Fibroblast of the conjunctiva (primary cell): ENCODE data around the gene ALKBH6.
"Not testable (repeated sequence)": the region's sequence is repeated elsewhere in the genome, so short reads cannot be mapped to it uniquely, and the experiment has no call there.

Experiments
- DNase-seq: peaks from one replicate; pipeline ENCODE4 v3.0.0-alpha.2; 2010; ENCODE audit warnings: low read depth

The ALKBH6 gene

DNA sequence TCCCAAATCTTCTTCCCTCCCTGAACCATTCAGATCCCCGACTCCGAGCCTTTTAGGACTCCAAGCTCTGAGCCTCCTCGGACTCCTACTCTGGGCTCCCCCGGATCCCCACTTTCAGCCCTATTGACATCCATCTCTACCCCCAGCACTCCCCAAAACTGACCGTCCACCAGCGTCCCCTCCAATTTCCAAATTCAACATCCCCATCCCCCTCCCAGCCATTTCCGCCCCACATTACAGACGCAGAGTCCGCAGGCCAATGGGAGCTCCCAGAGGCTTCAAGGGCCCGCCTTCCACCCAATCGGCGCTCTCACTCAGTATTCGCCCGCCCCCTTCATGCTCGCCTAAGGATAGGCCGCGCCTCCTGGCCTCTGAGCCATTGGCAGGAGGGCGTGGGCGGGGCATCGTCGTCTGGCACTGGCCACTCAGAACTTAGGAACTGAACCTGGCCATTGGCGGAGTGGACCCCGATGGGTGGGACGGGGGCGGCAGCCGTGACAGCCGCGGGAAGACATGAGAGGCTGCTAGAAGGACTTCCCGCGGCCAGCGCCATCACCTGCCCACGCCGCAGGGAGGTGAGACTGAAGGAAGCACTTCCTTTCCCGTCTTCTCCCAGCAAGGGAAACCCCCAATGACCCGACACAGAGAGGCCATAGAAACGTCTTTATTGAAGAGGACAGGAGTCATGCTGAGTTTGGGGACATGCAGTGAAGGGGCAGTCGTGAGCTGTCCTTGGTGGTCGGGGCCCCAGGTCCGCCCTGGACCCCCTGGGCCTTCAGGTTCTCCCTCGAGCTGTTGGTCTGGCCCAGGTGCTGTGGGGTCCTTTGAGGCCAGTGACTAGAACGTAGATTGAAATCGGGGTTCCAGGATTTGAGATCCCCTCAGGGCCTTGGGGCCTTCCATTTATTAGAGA lies at the start of gene ALKBH6:
Gene ALKBH6 (minus strand): TSS at position 202 of the 913 bp plus-strand sequence. CDS start 816 bp downstream, outside the sequence.
- peak; percentile 97 for DNase-seq

DNA sequence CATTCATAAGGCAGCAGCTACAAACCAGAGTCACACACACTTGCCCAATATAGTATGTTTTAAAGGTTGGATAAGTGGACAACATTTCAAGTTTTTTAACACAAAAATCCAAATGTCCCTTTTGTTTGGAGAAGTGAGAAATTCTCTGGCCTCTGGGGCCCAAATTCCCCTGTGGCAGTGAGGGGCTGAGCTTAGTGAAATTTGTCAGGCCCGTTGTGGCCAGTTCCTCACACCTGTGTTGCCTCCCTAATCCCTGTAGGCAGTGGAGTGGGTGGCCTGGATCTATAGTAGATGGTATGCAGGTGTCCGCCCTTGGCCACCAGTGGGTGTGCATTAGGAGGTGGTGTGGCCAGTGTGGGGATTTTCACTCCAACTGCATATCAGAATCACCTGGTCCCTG lies 47.4 kb upstream of the ALKBH6 start:
- DNase-seq: no peak

DNA sequence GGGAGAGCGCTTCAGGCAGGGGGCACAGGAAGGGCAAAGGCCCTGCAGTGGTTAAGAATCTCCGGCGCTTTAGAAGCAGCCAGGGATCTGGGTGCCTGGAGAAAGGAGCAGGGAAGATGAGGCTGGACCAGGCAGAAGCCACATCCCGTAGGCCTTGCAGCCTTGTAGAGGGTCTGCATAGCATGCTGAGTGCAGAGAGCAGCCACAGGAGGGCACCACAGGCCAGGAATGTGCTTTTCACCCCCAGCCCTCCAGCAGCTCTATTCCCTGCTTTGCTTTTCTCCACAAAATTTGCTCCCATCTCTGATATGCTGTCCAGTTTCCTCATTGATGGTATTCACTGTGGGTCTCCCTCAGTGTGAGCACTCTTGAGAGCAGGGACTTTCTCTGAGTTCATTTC lies 46.4 kb upstream of the ALKBH6 start:
- DNase-seq: peak; percentile 44

DNA sequence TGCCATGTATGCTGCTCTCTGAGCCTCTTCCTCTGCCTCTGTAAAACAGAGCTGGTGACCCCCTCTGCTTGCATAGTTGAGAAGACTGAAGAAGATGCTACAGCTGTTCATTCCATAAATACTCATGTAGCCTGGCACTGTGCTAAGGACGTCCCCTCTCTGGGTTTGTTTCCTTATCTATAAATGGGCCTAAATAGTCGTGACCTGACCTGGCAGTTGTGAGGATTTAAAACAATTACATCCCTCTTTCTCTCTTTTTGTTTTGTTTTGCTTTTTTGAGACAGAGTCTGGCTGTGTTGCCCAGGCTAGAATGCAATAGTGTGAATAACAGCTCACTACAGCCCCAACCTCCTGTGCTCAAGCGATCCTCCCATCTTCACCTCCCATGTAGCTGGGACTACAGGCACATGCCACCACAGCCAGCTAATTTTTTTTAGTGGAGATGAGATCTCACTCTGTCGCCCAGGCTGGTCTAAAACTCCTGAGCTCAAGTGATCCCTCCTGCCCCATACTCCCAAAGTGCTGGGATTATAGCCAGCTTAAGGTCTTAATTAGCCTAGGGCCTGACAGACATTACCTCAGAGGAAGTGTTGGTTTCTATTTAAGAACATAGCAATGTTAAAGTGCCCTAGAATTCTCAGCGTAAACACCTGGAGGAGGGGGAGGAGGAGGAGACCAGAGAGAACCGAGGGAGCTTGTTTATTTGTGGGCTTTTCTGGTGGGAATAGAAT lies 45.3 kb upstream of the ALKBH6 start:
- DNase-seq: no peak

DNA sequence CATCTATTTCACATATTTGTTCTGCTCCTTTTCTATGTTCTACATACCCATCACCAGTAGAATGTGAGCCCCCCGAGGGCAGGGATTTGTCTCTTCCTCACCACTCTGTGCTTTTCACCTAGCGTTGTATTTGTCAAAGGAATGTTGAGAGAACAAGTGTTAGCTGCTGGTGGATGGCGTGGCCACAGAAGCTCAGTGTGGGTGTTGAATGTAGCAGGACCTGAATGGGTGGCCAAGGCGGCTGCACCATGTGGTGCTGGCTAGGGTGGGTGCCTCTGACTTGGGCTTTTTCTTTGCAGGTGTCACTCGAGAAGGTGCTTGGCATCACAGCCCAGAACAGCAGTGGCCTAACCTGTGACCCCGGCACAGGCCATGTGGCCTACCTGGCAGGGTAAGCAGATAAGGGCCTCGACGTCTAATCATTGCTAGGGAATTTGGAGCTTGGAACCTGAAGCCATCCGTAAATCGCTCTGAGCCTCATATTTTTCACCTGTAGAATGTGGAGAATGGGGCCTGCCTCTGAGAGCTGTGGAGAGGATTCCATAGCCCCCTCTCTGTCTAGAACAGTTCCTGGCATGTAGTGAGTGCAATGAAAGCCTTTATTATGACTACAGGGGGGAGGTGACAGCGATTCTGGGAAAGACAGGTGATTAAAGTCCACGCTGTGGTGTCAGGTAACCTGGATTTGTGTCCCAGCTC lies 44.6 kb upstream of the ALKBH6 start:
- DNase-seq: no peak

DNA sequence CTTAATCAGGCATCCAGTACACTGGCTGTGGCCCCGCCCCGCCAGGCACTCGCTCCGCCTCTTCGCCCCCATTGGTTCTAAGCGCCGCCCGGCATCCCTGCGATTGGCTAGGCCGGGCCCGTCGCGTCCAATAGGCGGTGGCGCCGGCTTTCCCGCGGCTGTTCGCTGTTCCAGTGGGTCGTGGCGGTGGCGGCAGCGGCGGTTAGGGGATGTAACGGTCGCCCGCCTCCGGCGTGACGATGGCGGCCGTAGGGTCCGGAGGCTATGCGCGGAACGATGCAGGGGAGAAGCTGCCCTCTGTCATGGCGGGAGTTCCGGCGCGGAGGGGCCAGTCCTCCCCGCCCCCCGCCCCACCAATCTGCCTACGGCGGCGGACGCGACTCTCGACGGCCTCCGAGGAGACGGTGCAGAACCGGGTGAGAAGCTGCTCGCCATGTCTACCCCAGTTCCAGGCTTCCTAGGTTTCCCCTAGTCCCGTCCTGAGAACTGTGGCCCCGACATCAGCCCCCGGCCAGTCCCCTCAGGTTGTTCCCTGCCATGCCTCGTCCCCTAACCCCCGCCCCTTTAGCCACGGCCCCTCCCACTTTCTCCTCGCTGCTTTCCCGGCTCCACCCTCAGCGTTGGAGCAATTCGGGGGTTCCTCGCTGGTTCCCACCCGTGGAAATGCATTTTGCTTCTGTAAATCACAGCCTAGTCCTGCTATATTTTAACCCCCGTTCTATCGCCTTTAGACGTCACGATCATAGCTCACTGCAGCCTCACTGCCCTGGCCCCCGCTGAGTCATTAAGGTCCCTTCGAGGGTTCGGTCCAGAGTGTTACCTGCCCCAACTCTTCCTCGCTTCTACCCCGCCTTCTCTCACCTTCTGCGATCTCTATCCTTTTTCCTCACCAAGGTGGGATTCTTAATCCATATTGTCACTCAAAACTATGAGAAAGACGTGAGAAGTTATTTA lies 41.0 kb upstream of the ALKBH6 start, which contains the start of gene WDR62:
Gene WDR62 (plus strand): TSS at position 165 of the 954 bp plus-strand sequence. CDS start 75 bp downstream, at position 240.
- no peak for DNase-seq

DNA sequence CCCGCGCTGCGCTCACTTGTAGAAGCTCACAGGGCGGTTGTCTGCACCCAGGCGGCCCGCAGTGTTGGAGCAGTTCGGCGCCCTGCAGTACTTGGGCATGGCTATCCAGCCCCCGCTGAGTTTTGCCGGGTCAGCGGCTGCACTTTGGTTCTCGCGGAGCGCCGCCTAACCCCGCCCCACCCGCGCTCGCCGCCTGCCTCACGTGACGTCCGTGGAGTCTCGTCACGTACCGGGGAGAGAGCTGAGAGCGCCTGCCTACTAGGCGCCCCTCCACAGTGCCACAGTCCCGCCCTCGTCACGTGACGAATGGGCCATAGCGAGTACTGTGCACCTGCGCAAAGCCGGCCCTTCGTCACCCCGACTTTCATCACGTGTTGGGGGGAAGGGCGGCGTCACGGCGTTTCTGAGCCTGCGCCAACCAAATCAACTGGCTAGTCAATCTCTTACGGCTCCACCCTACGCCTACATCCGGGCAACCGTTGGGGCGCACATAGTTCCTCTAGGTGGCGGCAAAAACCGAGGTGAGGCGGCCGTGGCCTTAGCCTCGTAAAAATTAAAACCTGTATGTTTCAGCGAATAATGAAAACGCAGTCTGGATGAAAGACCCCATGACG lies 40.2 kb upstream of the ALKBH6 start, which contains the start of gene THAP8:
Gene THAP8 (minus strand): TSS at position 167 of the 614 bp plus-strand sequence. CDS start 68 bp downstream, at position 99.
- DNase-seq: peak; percentile 99

DNA sequence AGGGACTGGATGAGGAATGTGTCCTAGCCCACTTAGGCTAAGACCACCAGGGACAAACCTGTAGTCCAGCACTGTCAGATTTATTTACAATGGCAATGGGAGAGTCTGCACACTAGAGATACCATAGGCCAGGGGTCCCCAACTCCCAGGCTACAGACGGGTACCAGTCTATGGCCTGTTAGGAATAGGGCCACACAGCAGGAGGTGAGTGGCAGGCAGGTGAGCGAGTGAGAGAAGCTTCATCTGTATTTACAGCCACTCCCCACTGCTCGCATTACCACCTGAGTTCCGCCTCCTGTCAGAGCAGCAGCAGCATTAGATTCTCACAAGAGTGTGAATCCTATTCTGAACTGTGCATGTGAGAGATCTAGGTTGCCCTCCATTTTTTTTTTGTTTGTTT lies 37.6 kb upstream of the ALKBH6 start:
- DNase-seq: no peak

DNA sequence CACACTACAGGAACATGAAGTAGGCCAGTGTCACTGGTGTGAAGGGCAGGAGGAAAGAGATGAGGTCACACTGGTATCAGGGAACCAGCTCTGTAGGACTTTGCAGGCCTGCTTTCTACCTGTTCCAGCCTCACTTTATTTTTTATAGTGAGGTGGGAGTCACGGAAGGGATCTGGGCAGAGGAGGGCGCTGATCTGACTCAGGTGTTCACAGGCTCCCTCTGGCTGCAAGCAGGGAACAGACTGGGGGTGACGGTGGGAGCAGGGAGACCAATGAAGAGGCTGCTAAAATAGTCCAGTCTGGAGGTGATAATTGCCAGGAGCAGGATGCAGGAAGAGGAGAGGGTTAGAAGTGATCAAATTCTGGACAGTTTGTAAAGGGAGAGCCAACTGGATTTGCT lies 37.2 kb upstream of the ALKBH6 start:
- DNase-seq: no peak

DNA sequence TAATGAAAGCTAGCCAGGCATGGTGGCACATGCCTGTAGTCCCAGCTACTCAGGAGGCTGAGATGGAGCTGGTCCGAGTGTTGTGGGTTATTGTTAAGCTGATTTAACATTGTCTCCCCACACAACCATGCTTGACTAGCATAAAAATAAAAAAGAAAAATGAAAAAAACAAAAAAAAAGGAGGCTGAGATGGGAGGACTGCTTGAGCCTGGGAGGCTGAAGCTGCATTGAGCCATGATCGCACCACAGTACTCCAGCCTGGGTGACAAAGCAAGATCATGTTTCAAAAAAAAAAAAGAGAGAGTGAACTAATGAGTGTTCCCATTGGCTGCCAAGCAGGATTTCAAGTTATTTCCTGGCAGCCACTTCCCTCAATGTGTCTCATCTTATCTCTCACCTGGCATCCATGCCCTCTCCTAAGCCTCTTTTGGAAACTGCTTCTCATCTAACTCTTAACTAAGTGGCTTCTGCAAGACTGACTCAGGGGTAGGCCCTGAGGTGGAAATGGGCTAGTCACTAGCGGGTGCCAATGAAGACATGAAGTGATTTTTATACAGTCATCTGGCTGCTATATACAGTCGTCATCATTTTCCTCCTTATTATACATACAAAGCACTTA lies 35.2 kb upstream of the ALKBH6 start:
- no peak for DNase-seq

DNA sequence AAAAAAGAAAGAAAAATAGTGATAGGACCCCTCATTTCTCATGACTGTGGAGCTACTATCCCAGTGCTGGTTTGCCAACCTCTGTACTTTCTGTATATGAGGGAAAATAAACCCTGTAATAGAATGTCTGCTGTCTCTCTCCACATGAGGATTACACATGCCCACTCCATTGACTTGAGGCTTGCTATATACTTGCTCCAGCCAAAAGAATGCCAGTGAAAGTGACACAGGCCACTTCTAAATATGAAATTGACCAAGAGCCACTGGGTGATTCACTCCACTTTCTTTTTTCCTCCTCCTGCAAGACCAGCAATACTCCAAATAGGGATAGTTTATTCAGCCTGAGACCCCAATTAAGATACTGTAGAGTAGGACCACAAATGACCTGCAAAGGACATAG lies 33.8 kb upstream of the ALKBH6 start:
- no peak for DNase-seq

DNA sequence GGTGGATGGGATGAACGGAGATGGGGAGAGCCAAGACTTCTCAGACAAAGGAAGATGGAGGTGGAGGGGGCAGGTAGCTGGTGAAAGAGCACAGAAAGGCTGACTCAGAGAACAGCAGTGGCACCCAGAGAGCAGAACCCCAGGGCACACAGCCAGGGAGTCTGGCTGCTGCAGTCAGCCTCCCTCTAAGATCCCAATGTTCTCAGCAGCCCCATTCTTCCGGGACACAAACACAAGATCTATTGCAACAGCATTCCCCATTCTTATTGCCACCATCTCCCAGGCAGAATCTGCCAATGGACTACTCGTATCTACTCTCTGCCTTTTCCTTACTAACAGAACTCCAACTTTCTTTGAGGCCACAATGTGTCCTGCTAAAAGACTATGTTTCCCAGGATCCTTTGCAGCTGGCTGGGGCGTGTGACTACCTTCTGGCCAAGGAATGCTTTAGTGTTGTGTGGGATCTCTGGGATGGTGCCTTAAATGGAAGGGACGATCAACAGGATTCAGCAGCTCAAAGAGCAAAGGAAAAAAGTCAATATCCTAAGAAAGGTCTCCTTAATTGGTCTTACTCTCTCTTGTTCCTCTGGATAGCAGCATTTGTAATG lies 32.5 kb upstream of the ALKBH6 start:
- DNase-seq: peak; percentile 18

DNA sequence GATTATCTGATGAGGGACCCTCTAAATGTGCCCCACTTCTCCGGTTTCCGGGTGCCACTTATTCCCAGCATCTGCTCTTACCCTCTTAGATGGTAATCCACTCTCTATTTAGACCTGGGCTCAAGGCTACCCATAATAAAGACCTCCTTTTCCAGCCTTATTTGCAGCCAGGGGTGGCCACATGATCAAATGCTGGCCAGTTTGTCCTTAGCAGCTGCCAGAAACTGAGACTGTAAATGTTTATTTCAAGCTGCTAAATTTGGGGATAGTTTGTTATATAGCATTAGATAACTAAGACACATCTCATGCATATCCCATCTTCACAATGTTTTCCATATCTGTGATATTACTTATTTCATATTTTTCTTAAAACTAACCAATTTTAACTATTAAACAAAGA lies 29.9 kb upstream of the ALKBH6 start:
- DNase-seq: no peak

DNA sequence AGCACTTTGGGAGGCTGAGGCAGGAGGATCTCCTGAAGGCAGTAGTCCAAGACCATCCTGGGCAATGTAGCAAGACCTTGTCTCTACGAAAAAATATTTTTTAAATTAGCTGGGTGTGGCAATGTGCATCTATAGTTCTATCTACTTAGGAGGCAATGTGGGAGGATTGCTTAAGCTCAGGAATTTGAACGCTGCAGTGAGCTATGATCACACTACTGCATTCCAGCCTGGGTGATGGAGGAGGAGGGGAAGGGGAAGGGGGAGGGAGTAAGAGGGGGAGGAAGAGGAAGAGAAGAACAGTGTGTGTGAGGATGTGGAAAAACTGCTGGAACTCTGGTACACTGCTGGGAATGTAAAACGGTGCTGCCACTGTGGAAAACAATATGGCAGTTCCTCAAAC lies 27.8 kb upstream of the ALKBH6 start:
- DNase-seq: peak; percentile 69

DNA sequence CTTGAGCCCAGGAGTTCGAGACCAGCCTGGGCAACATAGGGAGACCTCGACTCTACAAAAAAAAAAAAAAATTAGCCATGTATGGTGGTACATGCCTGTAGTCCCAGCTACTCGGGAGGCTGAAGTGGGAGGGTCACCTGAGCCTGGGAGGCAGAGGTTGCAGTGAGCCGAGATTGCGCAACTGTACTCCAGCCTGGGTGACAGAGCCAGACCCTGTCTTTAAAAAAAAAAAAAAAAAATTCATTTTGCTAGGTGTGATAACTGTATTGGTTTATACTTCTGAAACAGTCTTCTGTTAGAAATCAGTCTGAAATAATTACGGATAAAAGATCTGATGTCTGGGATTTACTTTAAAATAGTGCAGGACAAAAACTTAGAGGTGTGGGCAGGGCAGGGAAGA lies 27.1 kb upstream of the ALKBH6 start:
- DNase-seq: not testable (repeated sequence)

DNA sequence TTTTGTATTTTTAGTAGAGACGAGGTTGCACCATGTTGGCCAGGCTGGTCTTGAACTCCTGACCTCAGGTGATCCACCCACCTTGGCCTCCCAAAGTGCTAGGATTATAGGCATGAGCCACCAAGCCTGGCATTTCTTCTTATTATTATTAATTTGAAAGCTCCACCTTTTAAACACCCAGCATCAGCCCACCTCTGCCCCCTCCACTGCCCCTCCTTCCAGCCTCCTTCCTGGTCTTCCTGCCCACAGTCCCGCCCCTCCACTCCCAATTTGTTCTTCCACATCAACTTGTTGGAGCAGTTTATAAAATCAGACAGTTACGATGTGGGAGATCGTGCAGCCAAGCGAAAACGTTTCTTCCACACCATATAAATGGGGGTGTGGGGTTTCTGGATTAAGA lies 26.5 kb upstream of the ALKBH6 start:
- no peak for DNase-seq

DNA sequence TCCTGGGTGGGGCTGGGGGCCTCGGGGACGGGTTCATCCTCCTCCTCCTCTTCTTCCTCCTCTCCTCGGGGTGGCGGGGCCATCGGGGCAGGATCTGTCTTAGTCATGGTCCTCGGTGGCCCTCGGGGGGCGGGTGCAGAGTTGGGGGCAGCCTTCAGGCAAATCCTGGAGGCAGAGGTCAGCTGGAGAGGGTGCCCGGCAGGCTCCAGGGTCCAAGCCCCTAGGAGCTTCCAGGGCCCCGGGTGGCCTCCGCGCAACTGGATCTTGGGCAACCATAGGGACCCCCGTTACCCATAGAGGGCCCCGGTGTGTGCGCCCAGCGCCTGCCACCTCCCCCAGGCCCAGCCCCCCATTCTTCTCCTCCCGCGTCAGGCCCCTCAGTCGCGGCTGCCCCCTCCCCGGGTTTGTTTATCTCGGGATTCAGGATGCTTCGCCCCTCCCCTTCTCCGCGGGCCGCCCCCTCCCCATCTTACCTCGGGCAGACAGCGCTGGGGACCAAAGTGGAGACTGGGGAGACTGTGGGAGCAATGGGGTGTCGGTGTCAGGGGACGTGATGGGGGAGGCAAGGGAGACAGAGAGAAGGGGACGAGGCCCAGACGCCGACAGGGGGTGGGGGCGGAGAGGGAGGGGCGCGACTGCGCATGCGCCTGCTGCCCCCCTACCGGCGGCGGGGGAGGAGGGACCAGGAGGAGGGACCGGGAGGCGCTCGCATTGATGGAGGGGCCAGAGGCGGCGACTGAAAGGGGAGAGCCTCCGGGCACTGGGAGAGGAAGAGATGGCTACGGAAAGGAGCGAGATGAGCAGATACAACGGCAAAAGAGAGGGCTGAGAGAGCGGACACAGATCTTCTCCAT lies 18.5 kb upstream of the ALKBH6 start, which contains the start of gene CLIP3:
Gene CLIP3 (minus strand): TSS at position 623 of the 854 bp plus-strand sequence. CDS start 516 bp downstream, at position 107.
- peak; percentile 51 for DNase-seq

DNA sequence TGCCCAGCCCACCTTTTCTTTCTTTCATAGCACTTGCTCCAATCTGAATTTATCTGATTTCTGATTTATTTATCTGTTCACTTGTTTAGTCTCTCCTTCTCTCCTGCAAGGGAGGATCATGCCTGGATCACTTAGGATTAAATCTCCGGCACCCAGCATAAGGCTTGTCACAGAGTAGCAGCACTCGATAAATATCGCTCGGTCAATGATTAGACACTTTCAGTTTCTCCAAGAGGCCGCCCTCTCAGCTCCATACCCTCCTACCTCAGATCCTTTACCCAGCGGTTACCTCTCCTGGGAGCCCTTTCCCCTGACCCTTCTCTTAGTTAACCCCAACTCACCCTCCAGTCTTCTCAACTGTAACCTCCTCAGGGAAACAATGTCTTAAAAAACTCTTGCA lies 17.3 kb upstream of the ALKBH6 start:
- no peak for DNase-seq
